SK-N-MC (cell line): Measurements from ENCODE around the gene CCDC124.

ENCODE experiments used
- EZH2 ChIP-seq: fragments of 200-600 bp; sonication (generic); IDR thresholded peaks from one replicate; pipeline ENCODE4 v1.6.1; 2017; ENCODE audit warnings: antibody characterized with exemption
- FOXP2 ChIP-seq: optimal IDR thresholded peaks from 2 replicates; pipeline ENCODE3; 2011; ENCODE audit warnings: mild to moderate bottlenecking, moderate library complexity; ENCODE audit not compliant: insufficient read depth; ENCODE audit errors: extremely low read length, control extremely low read depth
- POLR2AphosphoS5 ChIP-seq: IDR thresholded peaks from 2 replicates; pipeline ENCODE4 v1.6.1; 2012; ENCODE audit warnings: mild to moderate bottlenecking, low read depth, low read length, borderline replicate concordance

GRCh38 chr19:17957149-17957849, 24.5 kb downstream of the CCDC124 start:
- TF ChIP-seq EZH2 (no peak), POLR2AphosphoS5 (no peak), FOXP2 (no peak)
